ENCODE data around the gene SMDT1.
"Not testable (repeated sequence)": the region's sequence is repeated elsewhere in the genome, so short reads cannot be mapped to it uniquely, and the experiment has no call there.

Gene SMDT1

DNA sequence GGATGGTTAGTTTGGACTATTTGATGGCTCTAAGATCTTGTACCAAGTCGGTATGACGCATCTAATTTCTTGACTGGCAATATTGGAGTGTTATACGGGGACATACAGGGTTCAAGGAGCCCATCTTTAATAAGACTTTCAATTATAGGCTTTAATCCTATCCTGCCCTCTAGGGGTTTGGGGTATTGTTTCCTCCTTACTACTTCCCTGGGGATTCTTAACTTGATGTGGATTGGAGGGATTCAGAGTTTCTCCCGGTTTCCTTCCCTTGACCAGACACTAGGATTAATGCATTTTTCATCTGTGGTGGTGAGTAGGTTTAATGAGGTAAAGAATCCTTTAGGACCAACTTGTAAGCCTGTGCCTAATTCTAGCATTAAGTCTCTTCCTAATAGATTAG is 32.3 kb downstream of the SMDT1 start:
- DNase-seq (ENCODE audit: low spot score), result no peak

DNA sequence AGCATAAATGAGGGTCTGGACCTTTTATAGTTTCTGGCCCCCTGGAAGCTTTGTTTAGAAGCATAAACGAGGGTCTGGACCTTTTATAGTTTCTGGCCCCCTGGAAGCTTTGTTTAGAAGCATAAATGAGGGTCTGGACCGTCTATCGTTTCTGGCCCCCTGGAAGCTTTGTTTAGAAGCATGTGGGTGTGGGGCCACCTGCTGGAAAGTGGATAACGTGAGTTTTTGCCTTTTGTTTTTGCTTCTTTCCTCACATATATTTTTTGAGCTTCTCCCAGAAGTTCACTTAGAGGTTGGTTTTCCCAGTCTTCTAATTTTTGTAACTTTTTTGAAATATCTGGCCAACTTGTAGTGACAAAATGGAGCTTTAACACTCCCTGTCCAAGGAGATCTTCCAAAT is 33.3 kb downstream of the SMDT1 start:
- not testable (repeated sequence) for DNase-seq (ENCODE audit: low spot score)

DNA sequence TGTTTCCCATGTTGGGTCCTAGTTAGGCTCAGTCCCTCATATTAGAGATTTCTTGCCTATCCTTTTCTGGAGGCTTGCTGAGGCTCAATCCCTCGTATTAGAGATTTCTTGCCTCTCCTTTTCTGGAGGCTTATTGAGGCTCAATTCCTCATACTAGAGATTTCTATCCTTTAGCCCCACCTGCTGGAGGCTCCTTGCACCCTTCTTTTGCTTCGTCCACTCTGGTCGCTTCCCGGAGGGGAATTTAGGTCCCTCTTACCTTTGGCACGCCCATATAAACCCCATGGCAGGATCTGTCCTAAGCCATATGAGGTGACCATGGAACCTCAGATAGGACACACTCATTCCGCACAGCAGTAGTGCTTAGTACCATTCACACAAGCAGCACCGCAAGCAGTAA is 35.2 kb downstream of the SMDT1 start:
- peak; percentile 57 for DNase-seq (ENCODE audit: low spot score)

DNA sequence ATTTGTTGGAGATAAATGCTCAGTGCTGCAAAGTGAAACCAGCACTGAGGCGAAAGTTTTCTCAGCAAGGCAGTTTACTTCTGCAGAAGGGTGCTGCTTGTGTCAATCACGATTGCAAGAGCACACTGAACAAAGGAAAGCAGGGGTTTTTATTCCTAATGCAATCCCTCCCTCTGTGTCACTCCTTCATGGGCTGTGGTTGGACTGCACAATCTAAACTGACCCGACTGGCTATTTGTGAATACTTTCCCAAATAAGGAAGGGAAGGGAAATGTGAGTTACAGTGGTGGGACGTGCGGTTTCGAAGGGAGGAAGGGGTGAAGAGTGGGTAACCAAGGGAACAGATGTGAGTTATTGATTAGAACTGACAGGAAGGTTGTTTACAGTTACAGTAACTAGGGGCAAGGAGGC is 35.9 kb downstream of the SMDT1 start:
- not testable (repeated sequence) for DNase-seq (ENCODE audit: low spot score)

DNA sequence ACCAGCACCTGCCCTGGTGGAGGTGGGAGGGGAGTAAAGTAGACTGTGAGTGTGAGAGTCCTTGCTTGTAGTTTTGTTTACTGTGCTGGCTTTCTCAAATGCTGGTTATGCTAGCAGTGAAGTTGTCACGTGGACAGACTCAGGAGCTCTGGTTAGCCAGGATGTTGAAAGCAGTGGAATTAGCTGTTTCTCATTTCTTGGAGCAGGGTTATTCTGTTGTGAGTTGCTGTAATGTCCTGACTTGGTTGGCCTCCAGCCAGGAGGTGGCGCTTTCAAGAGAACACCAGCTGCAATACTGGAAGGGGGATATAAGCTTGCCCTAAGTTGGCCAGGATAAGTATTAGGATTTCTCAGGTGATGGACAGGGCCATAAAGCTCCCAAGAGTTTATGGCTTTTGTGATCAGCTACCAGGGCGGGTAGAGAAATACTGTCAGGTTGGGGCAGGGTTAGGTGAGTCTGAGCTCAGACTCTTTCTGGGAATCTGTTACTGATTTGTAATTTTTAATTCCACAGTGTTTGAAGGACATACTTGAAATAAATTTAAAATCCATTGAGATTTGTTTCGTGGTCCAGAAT is 37.4 kb downstream of the SMDT1 start:
- no peak for DNase-seq (ENCODE audit: low spot score)

DNA sequence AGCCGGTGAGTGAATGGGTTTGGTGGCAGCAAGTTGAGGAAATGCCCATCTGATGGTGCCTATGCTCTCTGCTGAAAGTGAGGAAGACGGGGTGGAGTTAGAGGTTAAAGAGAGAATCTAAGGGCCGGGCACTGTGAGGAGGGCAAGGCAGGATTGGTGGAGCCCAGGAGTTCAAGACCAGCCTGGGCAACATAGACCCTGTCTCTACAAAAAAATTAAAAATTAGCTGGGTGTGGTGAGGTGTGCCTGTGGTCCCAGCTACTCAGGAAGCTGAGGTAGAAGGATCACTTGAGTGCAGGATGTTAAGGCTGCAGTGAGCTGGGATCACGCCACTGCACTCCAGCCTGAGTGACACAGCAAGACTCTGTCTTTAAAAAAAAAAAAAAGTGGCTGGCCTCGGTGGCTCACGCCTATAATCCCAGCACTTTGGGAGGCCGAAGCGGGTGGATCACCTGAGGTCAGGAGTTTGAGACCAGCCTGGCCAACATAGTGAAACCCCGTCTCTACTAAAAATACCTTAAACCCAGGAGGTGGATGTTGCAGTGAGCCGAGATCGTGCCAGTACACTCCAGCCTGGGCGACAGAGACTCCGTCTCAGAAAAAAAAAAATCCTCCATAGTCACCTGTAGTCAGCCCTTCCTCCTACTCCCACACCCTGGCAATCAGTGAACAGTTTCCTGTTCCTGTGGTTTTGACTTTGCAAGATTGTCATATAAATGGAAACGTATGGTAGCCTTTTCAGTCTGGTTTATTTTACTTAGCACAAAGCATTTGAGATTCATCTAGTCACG is 40.9 kb downstream of the SMDT1 start:
- not testable (repeated sequence) for DNase-seq (ENCODE audit: low spot score)

DNA sequence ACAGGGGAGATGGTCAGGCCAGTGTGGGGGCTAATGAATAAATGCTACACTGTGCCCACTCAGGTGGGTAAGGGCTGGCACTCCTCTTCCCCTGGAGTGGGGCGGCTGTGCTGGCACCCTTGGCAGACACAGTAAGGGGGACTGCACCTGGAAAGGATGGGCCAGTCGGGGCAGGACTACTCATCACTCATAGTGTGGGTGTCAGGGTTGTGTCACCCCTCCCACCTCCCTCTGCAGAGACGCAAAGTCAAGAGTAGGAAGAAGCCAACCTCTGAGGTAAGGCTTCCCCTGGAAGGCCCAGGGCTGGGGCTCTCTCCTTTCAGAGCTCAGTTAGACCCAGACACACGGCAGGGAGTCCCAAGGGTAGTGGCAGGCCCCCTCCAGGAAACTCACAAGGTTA is 44.0 kb downstream of the SMDT1 start:
- DNase-seq (ENCODE audit: low spot score), result not testable (repeated sequence)

DNA sequence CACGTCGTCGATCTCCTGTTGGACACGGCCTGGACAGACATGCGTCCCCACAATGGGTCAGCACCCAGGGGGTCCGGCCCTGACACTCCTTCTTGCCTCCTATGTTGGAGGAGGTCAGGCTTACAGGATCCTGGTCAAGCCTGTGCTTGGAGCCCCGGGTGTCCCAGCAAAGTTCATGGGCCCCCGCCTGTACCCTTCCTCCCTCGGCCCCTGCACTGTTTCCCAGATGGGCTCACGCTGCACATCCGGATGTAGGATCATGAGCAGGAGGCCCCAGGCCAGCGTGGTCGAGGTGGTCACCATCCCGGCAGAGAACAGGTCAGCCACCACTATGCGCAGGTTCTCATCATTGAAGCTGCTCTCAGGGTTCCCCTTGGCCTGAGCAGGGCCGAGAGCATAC is 48.1 kb downstream of the SMDT1 start:
- no peak for DNase-seq (ENCODE audit: low spot score)

DNA sequence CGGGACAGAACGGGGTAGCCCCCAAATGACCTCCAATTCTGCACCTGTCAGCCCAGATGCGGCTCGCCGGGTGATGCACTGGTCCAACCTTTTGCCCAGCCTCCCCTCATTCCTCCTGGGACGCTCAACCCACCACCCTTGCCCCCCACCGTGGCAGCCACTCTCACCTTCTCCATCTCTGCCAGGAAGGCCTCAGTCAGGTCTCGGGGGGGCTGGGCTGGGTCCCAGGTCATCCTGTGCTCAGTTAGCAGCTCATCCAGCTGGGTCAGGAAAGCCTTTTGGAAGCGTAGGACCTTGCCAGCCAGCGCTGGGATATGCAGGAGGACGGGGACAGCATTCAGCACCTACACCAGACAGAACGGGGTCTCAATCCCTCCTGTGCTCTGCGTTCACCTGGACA is 48.5 kb downstream of the SMDT1 start:
- not testable (repeated sequence) for DNase-seq (ENCODE audit: low spot score)

DNA sequence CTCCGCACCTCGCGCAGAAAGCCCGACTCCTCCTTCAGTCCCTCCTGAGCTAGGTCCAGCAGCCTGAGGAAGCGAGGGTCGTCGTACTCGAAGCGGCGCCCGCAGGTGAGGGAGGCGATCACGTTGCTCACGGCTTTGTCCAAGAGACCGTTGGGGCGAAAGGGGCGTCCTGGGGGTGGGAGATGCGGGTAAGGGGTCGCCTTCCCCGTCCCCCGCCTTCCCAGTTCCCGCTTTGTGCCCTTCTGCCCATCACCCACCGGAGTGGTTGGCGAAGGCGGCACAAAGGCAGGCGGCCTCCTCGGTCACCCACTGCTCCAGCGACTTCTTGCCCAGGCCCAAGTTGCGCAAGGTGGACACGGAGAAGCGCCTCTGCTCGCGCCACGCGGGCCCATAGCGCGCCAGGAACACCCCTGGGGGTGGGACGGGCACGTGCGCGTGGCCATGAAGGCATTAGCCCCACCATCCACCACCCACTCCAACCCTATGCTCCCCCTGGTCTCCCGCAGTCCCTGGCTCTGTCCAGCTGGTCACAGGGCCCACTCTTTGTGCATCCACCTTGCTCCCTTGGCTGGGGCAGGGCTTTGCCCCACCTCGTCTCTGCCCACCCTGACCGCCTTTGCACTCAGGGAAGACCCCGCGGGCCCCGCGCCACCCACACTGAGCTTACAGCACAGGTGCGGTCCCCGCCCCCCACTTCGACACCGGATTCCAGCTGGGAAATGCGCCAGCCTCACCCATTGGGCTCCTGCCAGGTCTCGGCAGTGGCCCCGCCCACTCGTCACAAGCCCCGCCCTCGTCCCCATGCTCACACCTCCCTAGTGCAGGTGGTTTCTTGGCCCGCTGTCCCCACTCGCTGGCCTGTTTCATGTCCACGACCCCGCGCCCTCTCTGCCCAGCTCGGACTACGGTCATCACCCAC is 49.5 kb downstream of the SMDT1 start:
- DNase-seq (ENCODE audit: low spot score), result peak; percentile 34

DNA sequence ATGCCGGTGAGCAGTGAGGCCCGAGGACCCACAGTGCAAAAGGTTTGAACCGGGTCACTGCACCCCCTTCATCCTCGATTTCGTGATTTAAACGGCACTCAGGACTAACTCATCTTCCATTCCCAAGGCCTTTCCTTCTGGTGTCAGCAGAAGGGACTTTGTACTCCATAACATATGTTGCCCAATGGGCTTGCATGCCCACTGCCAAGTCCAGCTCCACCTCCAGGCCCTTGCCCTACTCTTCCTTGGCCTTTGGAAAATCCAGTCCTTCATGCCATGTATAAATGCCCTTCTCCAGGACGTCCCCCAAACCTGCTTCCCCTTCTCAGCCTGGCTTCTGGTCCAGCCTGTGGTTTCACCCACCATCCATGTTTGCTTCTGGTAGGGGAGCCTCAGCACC is 50.7 kb downstream of the SMDT1 start:
- not testable (repeated sequence) for DNase-seq (ENCODE audit: low spot score)

DNA sequence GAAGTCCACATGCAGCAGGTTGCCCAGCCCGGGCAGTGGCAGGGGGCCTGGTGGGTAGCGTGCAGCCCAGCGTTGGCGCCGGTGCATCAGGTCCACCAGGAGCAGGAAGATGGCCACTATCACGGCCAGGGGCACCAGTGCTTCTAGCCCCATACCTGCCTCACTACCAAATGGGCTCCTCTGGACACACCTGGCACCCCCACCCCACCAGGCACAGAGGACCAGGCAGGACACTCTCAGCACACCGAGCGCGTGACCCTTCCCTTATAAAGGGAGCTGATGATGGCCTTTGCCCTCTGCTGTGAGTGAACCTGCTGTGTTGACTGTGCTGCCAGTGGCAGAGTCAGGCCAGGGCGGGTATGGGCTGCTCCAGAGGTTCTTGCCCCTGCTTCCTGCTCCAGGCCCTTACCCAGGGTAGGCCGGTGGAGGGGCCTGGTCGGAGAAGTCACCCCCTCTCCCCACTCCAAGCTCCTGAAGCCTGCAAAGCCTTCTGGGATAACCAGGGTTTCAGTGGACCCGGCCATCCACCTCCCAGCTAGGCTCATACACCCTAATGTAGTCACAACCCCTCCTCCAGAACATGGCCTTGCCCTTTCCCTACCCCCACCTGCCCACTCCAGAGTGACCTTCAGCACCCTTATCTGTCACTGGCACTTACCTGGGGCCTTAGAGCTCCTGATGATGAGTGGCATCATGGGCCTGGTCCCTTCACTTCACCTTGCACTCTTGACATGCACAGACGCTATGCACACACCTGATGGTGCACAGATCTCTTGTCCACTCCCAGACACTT is 51.3 kb downstream of the SMDT1 start, which contains the start of gene CYP2D6:
CYP2D6 (minus strand) TSS at position 172 of the 793 bp plus-strand sequence; CDS start at position 153, 19 bp downstream.
- not testable (repeated sequence) for DNase-seq (ENCODE audit: low spot score)

DNA sequence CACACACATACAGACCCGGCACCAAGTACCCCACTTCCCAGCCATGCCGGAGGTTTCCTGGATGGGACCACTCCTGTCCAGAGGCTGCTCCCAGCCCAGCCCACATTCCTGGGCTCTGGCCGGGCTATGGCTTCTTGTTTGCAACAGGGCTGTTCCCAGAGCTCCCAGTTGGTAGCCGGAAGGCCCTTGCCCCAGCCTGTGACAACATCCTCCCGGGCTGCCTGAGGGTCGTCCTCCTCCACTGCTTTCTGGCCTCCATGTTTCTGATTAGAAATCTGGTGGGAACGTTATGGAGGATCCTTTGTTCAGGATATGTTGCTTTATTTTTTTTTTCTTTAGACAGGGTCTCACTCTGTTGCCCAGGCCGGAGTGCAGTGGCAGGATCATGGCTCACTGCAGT is 52.1 kb downstream of the SMDT1 start:
- DNase-seq (ENCODE audit: low spot score), result no peak

DNA sequence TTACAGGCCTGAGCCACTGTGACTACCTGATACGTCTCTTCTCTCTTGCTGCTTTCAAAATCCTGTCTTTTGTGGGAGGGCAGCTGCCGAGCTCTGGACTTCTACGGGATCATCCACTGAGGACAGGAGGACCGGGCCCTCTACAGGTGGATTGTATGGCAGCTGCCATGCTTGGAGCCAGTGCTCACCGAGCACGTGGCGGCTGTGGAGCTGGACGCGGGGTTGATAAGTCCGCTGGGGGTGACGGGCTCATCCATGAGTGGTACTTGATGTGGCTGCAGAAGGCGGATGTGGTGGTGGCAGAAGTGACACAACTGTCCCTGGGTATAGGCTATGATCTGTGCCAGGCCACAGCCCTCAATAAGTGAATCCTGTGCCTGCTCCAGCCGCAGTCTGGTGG is 53.0 kb downstream of the SMDT1 start:
- DNase-seq (ENCODE audit: low spot score), result no peak
